ENCODE measurements around the gene ARID3A.

DNA sequence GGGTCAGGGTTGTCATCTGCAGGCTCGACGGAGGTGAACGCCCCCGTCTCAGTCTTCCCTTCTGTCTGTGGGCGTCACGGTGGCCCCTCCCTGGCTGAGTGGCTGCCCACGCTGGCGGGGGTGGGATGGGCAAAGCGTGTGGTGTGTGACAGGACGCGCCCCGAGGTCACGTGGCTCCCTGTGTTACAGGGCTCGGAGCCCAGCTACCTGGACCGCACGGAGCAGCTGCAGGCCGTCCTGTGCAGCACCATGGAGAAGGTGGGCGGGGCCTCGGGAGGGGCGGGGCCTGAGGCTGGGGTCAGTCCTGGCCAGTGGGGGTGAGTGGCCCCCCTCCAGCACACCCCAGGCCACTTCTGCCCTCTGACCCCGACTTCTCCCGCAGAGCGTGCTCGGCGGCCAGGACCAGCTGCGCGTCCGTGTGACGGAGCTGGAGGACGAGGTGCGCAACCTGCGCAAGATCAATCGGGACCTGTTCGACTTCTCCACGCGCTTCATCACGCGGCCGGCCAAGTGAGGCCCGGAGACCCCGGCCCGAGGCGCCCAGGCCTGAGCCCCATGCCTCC lies 68.1 kb downstream of the ARID3A start:
- TF ChIP-seq, protein P1, sequence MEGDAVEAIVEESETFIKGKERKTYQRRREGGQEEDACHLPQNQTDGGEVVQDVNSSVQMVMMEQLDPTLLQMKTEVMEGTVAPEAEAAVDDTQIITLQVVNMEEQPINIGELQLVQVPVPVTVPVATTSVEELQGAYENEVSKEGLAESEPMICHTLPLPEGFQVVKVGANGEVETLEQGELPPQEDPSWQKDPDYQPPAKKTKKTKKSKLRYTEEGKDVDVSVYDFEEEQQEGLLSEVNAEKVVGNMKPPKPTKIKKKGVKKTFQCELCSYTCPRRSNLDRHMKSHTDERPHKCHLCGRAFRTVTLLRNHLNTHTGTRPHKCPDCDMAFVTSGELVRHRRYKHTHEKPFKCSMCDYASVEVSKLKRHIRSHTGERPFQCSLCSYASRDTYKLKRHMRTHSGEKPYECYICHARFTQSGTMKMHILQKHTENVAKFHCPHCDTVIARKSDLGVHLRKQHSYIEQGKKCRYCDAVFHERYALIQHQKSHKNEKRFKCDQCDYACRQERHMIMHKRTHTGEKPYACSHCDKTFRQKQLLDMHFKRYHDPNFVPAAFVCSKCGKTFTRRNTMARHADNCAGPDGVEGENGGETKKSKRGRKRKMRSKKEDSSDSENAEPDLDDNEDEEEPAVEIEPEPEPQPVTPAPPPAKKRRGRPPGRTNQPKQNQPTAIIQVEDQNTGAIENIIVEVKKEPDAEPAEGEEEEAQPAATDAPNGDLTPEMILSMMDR (IDR thresholded peaks at IDR 0.05; ENCODE audit: insufficient read depth, low read length) = no peak
- TF ChIP-seq POLR2AphosphoS5 (IDR thresholded peaks at IDR 0.05; ENCODE audit: low read depth) (no peak; the same call in 1 of the 2 replicates), GABPA (IDR thresholded peaks at IDR 0.05; ENCODE audit: low read depth) (no peak), SPI1 (IDR thresholded peaks at IDR 0.05; ENCODE audit: borderline replicate concordance, low read depth) (no peak)
- TF ChIP-seq, protein P2, sequence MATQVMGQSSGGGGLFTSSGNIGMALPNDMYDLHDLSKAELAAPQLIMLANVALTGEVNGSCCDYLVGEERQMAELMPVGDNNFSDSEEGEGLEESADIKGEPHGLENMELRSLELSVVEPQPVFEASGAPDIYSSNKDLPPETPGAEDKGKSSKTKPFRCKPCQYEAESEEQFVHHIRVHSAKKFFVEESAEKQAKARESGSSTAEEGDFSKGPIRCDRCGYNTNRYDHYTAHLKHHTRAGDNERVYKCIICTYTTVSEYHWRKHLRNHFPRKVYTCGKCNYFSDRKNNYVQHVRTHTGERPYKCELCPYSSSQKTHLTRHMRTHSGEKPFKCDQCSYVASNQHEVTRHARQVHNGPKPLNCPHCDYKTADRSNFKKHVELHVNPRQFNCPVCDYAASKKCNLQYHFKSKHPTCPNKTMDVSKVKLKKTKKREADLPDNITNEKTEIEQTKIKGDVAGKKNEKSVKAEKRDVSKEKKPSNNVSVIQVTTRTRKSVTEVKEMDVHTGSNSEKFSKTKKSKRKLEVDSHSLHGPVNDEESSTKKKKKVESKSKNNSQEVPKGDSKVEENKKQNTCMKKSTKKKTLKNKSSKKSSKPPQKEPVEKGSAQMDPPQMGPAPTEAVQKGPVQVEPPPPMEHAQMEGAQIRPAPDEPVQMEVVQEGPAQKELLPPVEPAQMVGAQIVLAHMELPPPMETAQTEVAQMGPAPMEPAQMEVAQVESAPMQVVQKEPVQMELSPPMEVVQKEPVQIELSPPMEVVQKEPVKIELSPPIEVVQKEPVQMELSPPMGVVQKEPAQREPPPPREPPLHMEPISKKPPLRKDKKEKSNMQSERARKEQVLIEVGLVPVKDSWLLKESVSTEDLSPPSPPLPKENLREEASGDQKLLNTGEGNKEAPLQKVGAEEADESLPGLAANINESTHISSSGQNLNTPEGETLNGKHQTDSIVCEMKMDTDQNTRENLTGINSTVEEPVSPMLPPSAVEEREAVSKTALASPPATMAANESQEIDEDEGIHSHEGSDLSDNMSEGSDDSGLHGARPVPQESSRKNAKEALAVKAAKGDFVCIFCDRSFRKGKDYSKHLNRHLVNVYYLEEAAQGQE (IDR thresholded peaks at IDR 0.05; ENCODE audit: insufficient replicate concordance, low read depth) = no peak

Measured in HL-60 (cell line).